ENCODE data around the gene CCNY. TPM values are rescaled to one million over a fixed set of nuclear protein-coding genes. Genes with fewer than 3 reads are reported as not detected.

The CCNY gene
- total RNA-seq, 2 experiments from 2014 or later, result 37.0 to 55.8 TPM

GRCh38 chr10:35340975-35341374 lies 4.7 kb downstream of the CCNY start:
- BruUV-seq (replicated peaks), result no TSS peak
- Histone ChIP-seq H3K27ac (ENCODE audit: low read depth, low read length, poor library complexity, severe bottlenecking) (no peak overlapping the region), H3K9me3 (ENCODE audit: low read length) (no peaks in the 10 kb centered on the region), H3K4me2 (ENCODE audit: low read length) (peak overlapping the region; percentile 48), H3K9me2 (ENCODE audit: insufficient read depth, low read length) (no peaks in the 10 kb centered on the region), H4K20me1 (ENCODE audit: insufficient read depth, low read length) (peaks cover 37% of the 10 kb centered on the region), H2AFZ (ENCODE audit: low read length) (no peak overlapping the region), H3K79me2 (ENCODE audit: insufficient read depth, low read depth, low read length) (peaks cover 62% of the 10 kb centered on the region; the same call in 1 of the 2 replicates), H3K4me1 (ENCODE audit: insufficient read depth, low read length, poor library complexity, severe bottlenecking) (peaks cover 39% of the 10 kb centered on the region), H3K4me3 (ENCODE audit: low read depth, low read length, poor library complexity, severe bottlenecking) (peak overlapping the region; percentile 8), H3K36me3 (ENCODE audit: insufficient read depth, low read length) (no peaks in the 10 kb centered on the region)
- no peak for DNase-seq (ENCODE audit: low spot score)
- TF ChIP-seq EZH2phosphoT487 (IDR thresholded peaks at IDR 0.05; ENCODE audit: borderline replicate concordance, low read depth, low read length) (no peak), CTCF (conservative IDR thresholded peaks at IDR 0.05; ENCODE audit: low read length) (no peak)
- intact Hi-C loops (cut with micrococcal nuclease; ENCODE audit: unreplicated experiment), result no loop called here
- ChIA-PET POLR2A (interaction anchor here (0.6 to 2.5 kb wide), 6 partner anchors 9 to 183 kb away, joined by 3 to 11 read pairs (median 4); no protein-coding TSS in a partner anchor), CTCF (ENCODE audit: unreplicated experiment) (no interaction called here)

- Histone ChIP-seq H4K20me1 (ENCODE audit: insufficient read depth, low read length) (peaks cover 42% of the 10 kb centered on the region), H3K9me2 (ENCODE audit: insufficient read depth, low read length) (no peaks in the 10 kb centered on the region), H3K4me1 (ENCODE audit: insufficient read depth, low read length, poor library complexity, severe bottlenecking) (peaks cover 39% of the 10 kb centered on the region), H3K36me3 (ENCODE audit: insufficient read depth, low read length) (no peaks in the 10 kb centered on the region), H3K9me3 (ENCODE audit: low read length) (no peaks in the 10 kb centered on the region), H3K4me3 (ENCODE audit: low read depth, low read length, poor library complexity, severe bottlenecking) (no peak overlapping the region), H2AFZ (ENCODE audit: low read length) (no peak overlapping the region), H3K27ac (ENCODE audit: low read depth, low read length, poor library complexity, severe bottlenecking) (no peak overlapping the region), H3K4me2 (ENCODE audit: low read length) (peak overlapping the region; percentile 48), H3K79me2 (ENCODE audit: insufficient read depth, low read depth, low read length) (peaks cover 66% of the 10 kb centered on the region; the same call in 1 of the 2 replicates)
- TF ChIP-seq CTCF (conservative IDR thresholded peaks at IDR 0.05; ENCODE audit: low read length) (no peak), EZH2phosphoT487 (IDR thresholded peaks at IDR 0.05; ENCODE audit: borderline replicate concordance, low read depth, low read length) (no peak)
- BruUV-seq (replicated peaks), result no TSS peak
- CTCF ChIA-PET (ENCODE audit: unreplicated experiment), result interaction anchor here (0.6 kb wide), 1 partner anchor 218 kb away, joined by 3 read pairs; no protein-coding TSS in a partner anchor
- POLR2A ChIA-PET, result interaction anchor here (0.6 to 2.5 kb wide), 6 partner anchors 9 to 182 kb away, joined by 3 to 11 read pairs (median 3); no protein-coding TSS in a partner anchor
- intact Hi-C loops (cut with micrococcal nuclease; ENCODE audit: unreplicated experiment), result no loop called here
- DNase-seq (ENCODE audit: low spot score), result peak; percentile 43
Observed at GRCh38 chr10:35341521-35341920, 5.2 kb downstream of the CCNY start.

- POLR2A ChIA-PET, result interaction anchor here (0.6 to 2.5 kb wide), 7 partner anchors 8 to 539 kb away, joined by 3 to 11 read pairs (median 3); no protein-coding TSS in a partner anchor
Observed at GRCh38 chr10:35342183-35342753, 6.0 kb downstream of the CCNY start.

More at GRCh38 chr10:35342183-35342753, 6.0 kb downstream of the CCNY start:
- peaks cover 63% of the 10 kb centered on the region; the same call in 1 of the 2 replicates for H3K79me2 ChIP-seq (ENCODE audit: insufficient read depth, low read depth, low read length)
- no peaks in the 10 kb centered on the region for H3K9me3 ChIP-seq (ENCODE audit: low read length)
- H3K36me3 ChIP-seq (ENCODE audit: insufficient read depth, low read length), result no peaks in the 10 kb centered on the region
- no peak for TF ChIP-seq CTCF (conservative IDR thresholded peaks at IDR 0.05; ENCODE audit: low read length)
- TF ChIP-seq EZH2phosphoT487 (IDR thresholded peaks at IDR 0.05; ENCODE audit: borderline replicate concordance, low read depth, low read length), result no peak
- no peak for DNase-seq (ENCODE audit: low spot score)
- intact Hi-C loops (cut with micrococcal nuclease; ENCODE audit: unreplicated experiment), result no loop called here
- H4K20me1 ChIP-seq (ENCODE audit: insufficient read depth, low read length), result peaks cover 49% of the 10 kb centered on the region
- H3K4me3 ChIP-seq (ENCODE audit: low read depth, low read length, poor library complexity, severe bottlenecking), result no peak overlapping the region
- H3K27ac ChIP-seq (ENCODE audit: low read depth, low read length, poor library complexity, severe bottlenecking), result no peak overlapping the region
- no TSS peak for BruUV-seq (replicated peaks)
- peaks cover 39% of the 10 kb centered on the region for H3K4me1 ChIP-seq (ENCODE audit: insufficient read depth, low read length, poor library complexity, severe bottlenecking)
- CTCF ChIA-PET (ENCODE audit: unreplicated experiment), result interaction anchor here (0.6 kb wide), 1 partner anchor 217 kb away, joined by 3 read pairs; no protein-coding TSS in a partner anchor
- no peak overlapping the region for H2AFZ ChIP-seq (ENCODE audit: low read length)
- H3K4me2 ChIP-seq (ENCODE audit: low read length), result peak overlapping the region; percentile 48; the same call in 1 of the 2 replicates
- no peaks in the 10 kb centered on the region for H3K9me2 ChIP-seq (ENCODE audit: insufficient read depth, low read length)

Measured in OCI-LY7 (cell line).